ENCODE data around the gene MYL7.

Gene MYL7

GRCh38 chr7:44100458-44101302 lies 40.5 kb downstream of the MYL7 start:
- DNase-seq (ENCODE audit: low spot score): no peak

DNA sequence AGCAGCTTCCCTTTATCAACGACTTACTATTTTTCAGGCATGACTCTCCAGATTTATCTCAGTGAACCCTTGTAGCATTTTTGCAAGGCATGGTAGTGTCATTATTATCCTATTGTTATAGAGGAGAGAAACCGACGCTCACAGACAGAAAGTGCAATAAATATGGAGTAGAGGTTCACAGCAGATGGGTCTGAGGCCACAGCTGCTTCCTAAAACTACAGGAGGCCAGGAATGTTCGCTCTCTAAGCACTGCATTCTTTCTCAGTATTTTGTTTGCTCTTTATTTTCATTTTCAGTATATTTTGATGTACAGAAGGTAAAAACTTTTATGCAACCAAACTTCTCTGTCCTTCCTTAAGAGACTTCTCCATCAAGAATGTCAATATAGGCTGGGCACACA lies 41.5 kb downstream of the MYL7 start:
- DNase-seq (ENCODE audit: low spot score): no peak

GRCh38 chr7:44098092-44099068 lies 42.8 kb downstream of the MYL7 start:
- no peak for DNase-seq (ENCODE audit: low spot score)

DNA sequence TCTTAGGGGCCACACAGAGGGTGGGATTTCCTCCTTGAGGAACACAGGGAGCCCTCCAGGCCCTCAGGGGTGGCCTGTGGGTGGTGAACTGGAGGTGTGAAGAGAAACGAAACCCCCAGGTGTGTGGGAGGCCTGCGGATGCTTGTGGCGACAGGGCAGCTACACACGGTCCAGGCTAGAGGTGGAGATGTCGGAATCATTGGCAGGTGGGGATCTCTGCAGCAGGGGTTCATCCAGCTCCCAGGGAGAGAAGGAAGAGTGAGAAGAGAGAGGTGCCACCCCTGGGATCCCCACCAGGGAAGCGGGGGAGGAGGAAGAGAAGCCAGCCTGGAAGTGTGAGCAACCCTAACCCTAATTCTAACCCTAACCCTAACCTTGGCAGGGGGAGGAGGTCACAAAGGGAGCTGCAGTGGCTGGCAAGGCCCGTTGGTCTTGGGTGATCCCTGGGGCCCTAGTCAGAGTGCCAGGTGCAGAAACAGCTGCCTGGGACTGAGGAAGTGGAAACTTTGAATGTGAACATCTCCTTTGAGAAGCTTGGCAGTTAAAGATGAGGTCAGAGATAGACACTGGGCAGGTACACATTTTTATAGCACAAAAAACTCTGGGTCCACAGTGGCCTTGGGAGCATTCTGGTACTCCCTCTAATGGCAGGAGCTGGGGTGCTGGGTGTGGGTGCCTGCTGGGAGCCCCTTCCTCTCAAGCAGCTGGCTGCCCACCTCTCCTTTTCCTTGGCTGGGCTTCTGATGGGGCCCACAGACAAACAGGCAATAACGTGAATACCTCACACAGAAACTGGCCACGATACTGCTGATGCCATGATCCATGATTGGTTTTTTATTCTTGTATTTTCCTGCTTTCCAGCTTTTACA lies 43.8 kb downstream of the MYL7 start:
- DNase-seq (ENCODE audit: low spot score): peak; percentile 37

DNA sequence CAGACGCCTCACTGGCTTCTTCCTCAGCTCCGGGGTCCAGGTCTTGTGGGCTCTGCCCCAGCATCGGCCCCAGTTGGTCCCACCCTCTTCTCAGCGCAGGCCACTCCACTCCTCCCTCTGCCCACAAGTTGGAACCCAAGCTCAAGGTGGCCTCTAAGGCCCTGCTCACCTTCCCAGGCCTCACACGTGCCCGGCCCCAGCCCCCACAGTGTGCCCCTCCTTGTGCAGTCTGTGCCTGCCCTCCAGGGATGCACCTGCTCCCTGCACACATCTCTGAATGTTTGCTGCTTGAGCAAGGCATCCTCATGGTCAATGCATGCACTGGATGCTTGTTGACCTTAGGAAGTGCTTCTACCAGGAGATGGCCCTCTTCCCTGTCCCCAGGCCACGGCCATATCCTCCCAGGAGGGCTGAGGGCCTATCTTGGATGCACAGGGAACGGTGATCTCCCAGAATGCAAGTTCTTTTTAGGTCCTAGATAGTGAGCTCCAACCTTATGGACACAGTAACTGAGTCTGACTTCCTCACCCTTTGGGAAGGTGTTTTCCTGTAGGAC lies 44.7 kb downstream of the MYL7 start:
- DNase-seq (ENCODE audit: low spot score): no peak

- no peak for DNase-seq (ENCODE audit: low spot score)
Observed at GRCh38 chr7:44095781-44096180, 45.4 kb downstream of the MYL7 start.

GRCh38 chr7:44094883-44095592 lies 46.1 kb downstream of the MYL7 start:
- DNase-seq (ENCODE audit: low spot score): no peak

DNA sequence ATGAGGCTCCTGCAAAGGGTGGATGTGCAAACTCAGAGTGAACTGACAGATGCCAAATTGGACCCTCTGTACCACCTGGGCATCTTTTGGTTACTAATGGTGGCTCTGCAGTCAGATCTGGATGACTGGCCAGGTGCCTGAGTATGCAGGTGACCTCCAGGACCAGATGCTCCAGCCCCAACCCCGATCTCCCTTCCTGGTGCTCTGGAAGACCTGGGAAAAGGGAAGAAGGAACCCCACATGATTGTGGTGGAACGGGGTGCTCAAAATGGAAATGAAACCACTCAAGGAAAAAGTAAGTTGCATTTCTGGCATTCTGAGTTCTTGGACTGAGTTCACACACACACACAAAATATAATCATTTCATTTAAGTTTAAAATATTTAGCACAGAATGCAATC lies 46.8 kb downstream of the MYL7 start:
- DNase-seq (ENCODE audit: low spot score): no peak

GRCh38 chr7:44093102-44093641 lies 48.0 kb downstream of the MYL7 start:
- no peak for DNase-seq (ENCODE audit: low spot score)

All from activated CD4-positive, alpha-beta T cell treated with anti-CD3 and anti-CD28 coated beads, Interleukin-2, Interleukin-4, amounts not matched to agents 100 ng/mL and 50 ng/mL, durations not matched to agents 16 hours and 8 hours (primary cell).